IMR-90 (cell line): ENCODE data around the gene ENOX1. TPM values are rescaled to one million over a fixed set of nuclear protein-coding genes. Genes with fewer than 3 reads are reported as not detected.

Source experiments
- ATAC-seq: fragments of 200-7000 bp; cut with Tn5 transposase; 2 replicates; pipeline ENCODE4 v1.9.1; 2020; ENCODE audit warnings: low read depth, mild to moderate bottlenecking, moderate library complexity
- BruUV-seq: library from RNA; stranded (reverse); fragments of 400-500 nt; replicated peaks from 2 replicates; lab custom pipeline; 2021; lab: Mats Ljungman, UMichigan
- CTCF ChIA-PET: fragments of 300-600 bp; formaldehyde crosslinking; extraction: SDS; loops from one replicate; lab custom pipeline; 2021; ENCODE audit warnings: antibody characterized with exemption; lab: Yijun Ruan, JAX
- POLR2A ChIA-PET: fragments of 300-600 bp; sonication (Branson Sonifier 250); formaldehyde crosslinking; loops from one replicate; lab custom pipeline; 2022; ENCODE audit warnings: antibody characterized with exemption; ENCODE audit not compliant: unreplicated experiment; lab: Charles Lee
- DNase-seq: peaks from one replicate; pipeline ENCODE4 v3.0.0; 2013
- H2AFZ ChIP-seq: replicated peaks from 2 replicates; pipeline ENCODE3; 2013; ENCODE audit warnings: low read length, mild to moderate bottlenecking; ENCODE audit not compliant: poor library complexity
- H2AK5ac ChIP-seq: 2 replicates; pipeline ENCODE4 v1.6.1; 2013; ENCODE audit warnings: low read depth, low read length, inconsistent platforms
- H2AK9ac ChIP-seq: replicated peaks from 2 replicates; pipeline ENCODE3; 2013; ENCODE audit warnings: mild to moderate bottlenecking, low read depth, low read length, moderate library complexity; ENCODE audit not compliant: poor library complexity
- H2BK120ac ChIP-seq: 2 replicates; pipeline ENCODE4 v1.6.1; 2013; ENCODE audit warnings: low read depth, low read length, inconsistent platforms
- H2BK15ac ChIP-seq: 3 replicates; pipeline ENCODE4 v1.6.1; 2013; ENCODE audit warnings: low read depth, low read length, inconsistent platforms
- H2BK20ac ChIP-seq: 2 replicates; pipeline ENCODE4 v1.6.1; 2013; ENCODE audit warnings: low read depth, mild to moderate bottlenecking, inconsistent platforms, low read length, moderate library complexity
- H2BK5ac ChIP-seq: 2 replicates; pipeline ENCODE4 v1.6.1; 2013; ENCODE audit warnings: mild to moderate bottlenecking, low read depth, low read length, inconsistent platforms; ENCODE audit not compliant: poor library complexity, severe bottlenecking
- H3K14ac ChIP-seq: replicated peaks from 2 replicates; pipeline ENCODE4 v1.6.1; 2013; ENCODE audit warnings: low read depth, low read length, inconsistent platforms
- H3K18ac ChIP-seq: 2 replicates; pipeline ENCODE4 v1.6.1; 2013; ENCODE audit warnings: low read depth, low read length, control low read depth
- H3K23ac ChIP-seq: 2 replicates; pipeline ENCODE4 v1.6.1; 2013; ENCODE audit warnings: low read depth, low read length, inconsistent platforms
- H3K27ac ChIP-seq: 2 replicates; pipeline ENCODE4 v1.5.1; 2013; ENCODE audit warnings: mild to moderate bottlenecking, control low read depth, low read length; ENCODE audit not compliant: insufficient read depth
- H3K27me3 ChIP-seq: 2 replicates; pipeline ENCODE4 v1.6.1; 2013; ENCODE audit warnings: low read length; ENCODE audit not compliant: control insufficient read depth, insufficient read depth
- H3K36me3 ChIP-seq: 2 replicates; pipeline ENCODE4 v1.6.1; 2013; ENCODE audit warnings: low read length, mixed read lengths; ENCODE audit not compliant: control insufficient read depth, insufficient read depth
- H3K4ac ChIP-seq: 2 replicates; pipeline ENCODE4 v1.6.1; 2013; ENCODE audit warnings: low read depth, low read length, inconsistent platforms
- H3K4me1 ChIP-seq: 2 replicates; pipeline ENCODE4 v1.6.1; 2013; ENCODE audit warnings: low read length, mixed read lengths; ENCODE audit not compliant: control insufficient read depth, insufficient read depth
- H3K4me2 ChIP-seq: 2 replicates; pipeline ENCODE4 v1.6.1; 2013; ENCODE audit warnings: low read depth, mild to moderate bottlenecking, control low read depth, low read length, moderate library complexity
- H3K4me3 ChIP-seq: 2 replicates; pipeline ENCODE4 v1.5.1; 2013; ENCODE audit warnings: low read depth, mild to moderate bottlenecking, control low read depth, low read length, moderate library complexity; ENCODE audit not compliant: insufficient read depth
- H3K56ac ChIP-seq: 2 replicates; pipeline ENCODE4 v1.6.1; 2013; ENCODE audit warnings: low read length, inconsistent platforms; ENCODE audit not compliant: insufficient read depth; ENCODE audit errors: extremely low read depth
- H3K79me1 ChIP-seq, 2 experiments: 2 replicates each; pipeline ENCODE4 v1.6.1; 2013; ENCODE audit warnings: low read length in 2 of 2, inconsistent platforms in 1 of 2, low read depth in 1 of 2
- H3K9ac ChIP-seq: 2 replicates; pipeline ENCODE4 v1.6.1; 2013; ENCODE audit warnings: low read depth, low read length, control low read depth
- H3K9me1 ChIP-seq: 2 replicates; pipeline ENCODE4 v1.6.1; 2013; ENCODE audit warnings: low read length, inconsistent platforms; ENCODE audit not compliant: insufficient read depth
- H3K9me3 ChIP-seq: 2 replicates; pipeline ENCODE4 v1.6.1; 2013; ENCODE audit warnings: low read length; ENCODE audit not compliant: control insufficient read depth, insufficient read depth
- H4K20me1 ChIP-seq: 2 replicates; pipeline ENCODE4 v1.6.1; 2013; ENCODE audit warnings: low read length, inconsistent platforms; ENCODE audit not compliant: insufficient read depth
- H4K5ac ChIP-seq: 2 replicates; pipeline ENCODE4 v1.6.1; 2013; ENCODE audit warnings: mild to moderate bottlenecking, low read depth, low read length, control low read depth
- H4K8ac ChIP-seq, 2 experiments: 2 replicates each; pipeline ENCODE4 v1.6.1; 2013; ENCODE audit warnings: low read depth in 2 of 2, low read length in 2 of 2, control low read depth in 1 of 2, inconsistent platforms in 1 of 2
- H4K91ac ChIP-seq: 2 replicates; pipeline ENCODE4 v1.6.1; 2013; ENCODE audit warnings: low read depth, low read length, inconsistent platforms; ENCODE audit not compliant: insufficient read depth
- BHLHE40 ChIP-seq: fragments of 150-350 bp; IDR thresholded peaks from 2 replicates; pipeline ENCODE4 v1.6.1; 2016; ENCODE audit warnings: mild to moderate bottlenecking, low read depth, low read length
- CEBPB ChIP-seq: IDR thresholded peaks from 2 replicates; pipeline ENCODE4 v1.6.1; 2012; ENCODE audit warnings: low read depth, low read length, improper control_type of control experiment
- CHD1 ChIP-seq: IDR thresholded peaks from 2 replicates; pipeline ENCODE4 v1.6.1; 2012; ENCODE audit warnings: low read depth, low read length, improper control_type of control experiment
- FOS ChIP-seq: fragments of 150-350 bp; IDR thresholded peaks from 2 replicates; pipeline ENCODE4 v1.6.1; 2016; ENCODE audit warnings: low read depth, low read length
- MAFK ChIP-seq: IDR thresholded peaks from 2 replicates; pipeline ENCODE4 v1.6.1; 2012; ENCODE audit warnings: low read depth, low read length, improper control_type of control experiment
- MAZ ChIP-seq: IDR thresholded peaks from 2 replicates; pipeline ENCODE4 v1.6.1; 2012; ENCODE audit warnings: low read depth, mild to moderate bottlenecking, low read length, improper control_type of control experiment, moderate library complexity, borderline replicate concordance
- MXI1 ChIP-seq: IDR thresholded peaks from 2 replicates; pipeline ENCODE4 v1.6.1; 2012; ENCODE audit warnings: low read depth, mild to moderate bottlenecking, low read length, moderate library complexity, borderline replicate concordance
- NFE2L2 ChIP-seq: fragments of 150-350 bp; IDR thresholded peaks from 2 replicates; pipeline ENCODE4 v1.6.1; 2016; ENCODE audit warnings: low read depth, mild to moderate bottlenecking, low read length
- POLR2A ChIP-seq: IDR thresholded peaks from 2 replicates; pipeline ENCODE4 v1.6.1; 2012; ENCODE audit warnings: mild to moderate bottlenecking, low read depth, low read length
- RAD21 ChIP-seq: IDR thresholded peaks from 2 replicates; pipeline ENCODE4 v1.6.1; 2012; ENCODE audit warnings: low read length, improper control_type of control experiment
- RCOR1 ChIP-seq: IDR thresholded peaks from 2 replicates; pipeline ENCODE4 v1.6.1; 2012; ENCODE audit warnings: mild to moderate bottlenecking, low read length, improper control_type of control experiment; ENCODE audit not compliant: insufficient replicate concordance
- RFX5 ChIP-seq: IDR thresholded peaks from 2 replicates; pipeline ENCODE4 v1.8.0; 2012; ENCODE audit warnings: low read depth, mild to moderate bottlenecking, low read length, moderate library complexity
- SMC3 ChIP-seq: fragments of 150-350 bp; IDR thresholded peaks from 2 replicates; pipeline ENCODE4 v1.6.1; 2016; ENCODE audit warnings: low read depth, mild to moderate bottlenecking, antibody characterized with exemption, low read length, moderate library complexity
- dilution Hi-C: fragments of 300-500 bp; cut with HindIII; formaldehyde crosslinking; loops from one replicate; pipeline ENCODE4 v1.14.3; 2018; ENCODE audit warnings: low sequenced_read_pairs; ENCODE audit not compliant: unreplicated experiment
- in situ Hi-C: fragments of 300-500 bp; cut with MboI; formaldehyde crosslinking; loops from 3 replicates; pipeline ENCODE4 v1.14.3; 2019; ENCODE audit warnings: low sequenced_read_pairs, inconsistent platforms, mixed read lengths
- intact Hi-C: fragments of 100-400 bp; cut with micrococcal nuclease; formaldehyde crosslinking; loops from 2 replicates; pipeline ENCODE4 v1.10.0; 2022
- polyA plus RNA-seq, 3 experiments: library from polyadenylated mRNA; depleted of rRNA; stranded (reverse); fragments of >200 nt; gene quantifications; 2 replicates each; pipeline ENCODE4 v1.2.3, GENCODE V29; 2012; ENCODE audit warnings: low replicate concordance in 1 of 3
- total RNA-seq: library from RNA; depleted of rRNA; stranded (reverse); fragments of >200 nt; gene quantifications from 2 replicates; pipeline ENCODE4 v1.2.3, GENCODE V29; 2012
- TF ChIP-seq, protein P1 (sequence below): fragments of 150-350 bp; IDR thresholded peaks from 2 replicates; pipeline ENCODE4 v1.6.1; 2016; ENCODE audit warnings: low read depth, mild to moderate bottlenecking, low read length, moderate library complexity, borderline replicate concordance
- TF ChIP-seq, protein P2 (sequence below): conservative IDR thresholded peaks from 2 replicates; pipeline ENCODE4 v1.5.1; 2012; ENCODE audit warnings: mild to moderate bottlenecking, low read depth, low read length, improper control_type of control experiment
- TF ChIP-seq, protein P3 (sequence below): fragments of 150-350 bp; IDR thresholded peaks from 2 replicates; pipeline ENCODE4 v1.6.1; 2017; ENCODE audit warnings: mild to moderate bottlenecking, antibody characterized with exemption, low read length, low read depth

The ENOX1 gene
- total and polyA plus RNA-seq, 2 of the 4 experiments (the other 2 are of a cell fraction) = 0.99 to 1.3 TPM

DNA sequence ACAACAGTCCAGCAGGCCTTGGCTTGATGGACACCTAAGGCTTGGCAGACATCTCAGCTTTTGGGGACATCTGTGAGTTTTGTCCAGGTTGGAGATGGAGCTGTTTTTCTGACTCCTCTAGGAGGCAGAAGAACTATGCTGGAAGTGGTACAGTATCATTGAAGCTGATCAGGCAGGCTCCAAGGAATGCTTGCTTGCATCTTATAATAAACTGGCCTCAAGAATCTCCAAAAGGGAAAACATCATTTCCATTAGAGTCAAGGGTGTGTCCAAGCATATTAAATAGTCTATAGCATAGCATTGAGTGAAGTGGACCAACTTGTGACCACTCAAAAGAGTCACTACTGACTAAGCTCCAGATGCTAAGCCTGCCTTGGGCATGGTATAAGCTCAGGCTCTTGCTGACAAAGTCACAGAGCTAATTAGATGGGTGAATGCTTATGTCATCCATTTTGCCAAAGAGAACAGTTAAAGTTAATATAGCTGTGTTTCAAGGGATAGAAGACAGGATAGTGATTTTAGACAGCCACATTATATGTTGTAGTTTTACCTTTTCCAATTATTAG lies 547.4 kb downstream of the ENOX1 start:
- H2BK20ac ChIP-seq = no peak overlapping the region
- H3K18ac ChIP-seq = no peak overlapping the region
- POLR2A ChIA-PET = no interaction called here
- H3K4me2 ChIP-seq = no peak overlapping the region
- no peak overlapping the region for H4K5ac ChIP-seq
- H2AK5ac ChIP-seq = no peak overlapping the region; the same call in 1 of the 2 replicates
- H2BK15ac ChIP-seq = no peak overlapping the region
- dilution Hi-C loops = no loop called here
- TF ChIP-seq, protein P1, sequence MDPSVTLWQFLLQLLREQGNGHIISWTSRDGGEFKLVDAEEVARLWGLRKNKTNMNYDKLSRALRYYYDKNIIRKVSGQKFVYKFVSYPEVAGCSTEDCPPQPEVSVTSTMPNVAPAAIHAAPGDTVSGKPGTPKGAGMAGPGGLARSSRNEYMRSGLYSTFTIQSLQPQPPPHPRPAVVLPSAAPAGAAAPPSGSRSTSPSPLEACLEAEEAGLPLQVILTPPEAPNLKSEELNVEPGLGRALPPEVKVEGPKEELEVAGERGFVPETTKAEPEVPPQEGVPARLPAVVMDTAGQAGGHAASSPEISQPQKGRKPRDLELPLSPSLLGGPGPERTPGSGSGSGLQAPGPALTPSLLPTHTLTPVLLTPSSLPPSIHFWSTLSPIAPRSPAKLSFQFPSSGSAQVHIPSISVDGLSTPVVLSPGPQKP = no peak
- no peak for TF ChIP-seq MXI1
- TF ChIP-seq RFX5 = no peak
- no peak for TF ChIP-seq RCOR1
- TF ChIP-seq POLR2A = no peak
- TF ChIP-seq CEBPB = no peak
- TF ChIP-seq RAD21 = no peak
- TF ChIP-seq BHLHE40 = no peak
- TF ChIP-seq MAFK = no peak
- TF ChIP-seq, protein P2, sequence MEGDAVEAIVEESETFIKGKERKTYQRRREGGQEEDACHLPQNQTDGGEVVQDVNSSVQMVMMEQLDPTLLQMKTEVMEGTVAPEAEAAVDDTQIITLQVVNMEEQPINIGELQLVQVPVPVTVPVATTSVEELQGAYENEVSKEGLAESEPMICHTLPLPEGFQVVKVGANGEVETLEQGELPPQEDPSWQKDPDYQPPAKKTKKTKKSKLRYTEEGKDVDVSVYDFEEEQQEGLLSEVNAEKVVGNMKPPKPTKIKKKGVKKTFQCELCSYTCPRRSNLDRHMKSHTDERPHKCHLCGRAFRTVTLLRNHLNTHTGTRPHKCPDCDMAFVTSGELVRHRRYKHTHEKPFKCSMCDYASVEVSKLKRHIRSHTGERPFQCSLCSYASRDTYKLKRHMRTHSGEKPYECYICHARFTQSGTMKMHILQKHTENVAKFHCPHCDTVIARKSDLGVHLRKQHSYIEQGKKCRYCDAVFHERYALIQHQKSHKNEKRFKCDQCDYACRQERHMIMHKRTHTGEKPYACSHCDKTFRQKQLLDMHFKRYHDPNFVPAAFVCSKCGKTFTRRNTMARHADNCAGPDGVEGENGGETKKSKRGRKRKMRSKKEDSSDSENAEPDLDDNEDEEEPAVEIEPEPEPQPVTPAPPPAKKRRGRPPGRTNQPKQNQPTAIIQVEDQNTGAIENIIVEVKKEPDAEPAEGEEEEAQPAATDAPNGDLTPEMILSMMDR = no peak
- TF ChIP-seq NFE2L2 = no peak
- no peak for TF ChIP-seq SMC3
- TF ChIP-seq, protein P3, sequence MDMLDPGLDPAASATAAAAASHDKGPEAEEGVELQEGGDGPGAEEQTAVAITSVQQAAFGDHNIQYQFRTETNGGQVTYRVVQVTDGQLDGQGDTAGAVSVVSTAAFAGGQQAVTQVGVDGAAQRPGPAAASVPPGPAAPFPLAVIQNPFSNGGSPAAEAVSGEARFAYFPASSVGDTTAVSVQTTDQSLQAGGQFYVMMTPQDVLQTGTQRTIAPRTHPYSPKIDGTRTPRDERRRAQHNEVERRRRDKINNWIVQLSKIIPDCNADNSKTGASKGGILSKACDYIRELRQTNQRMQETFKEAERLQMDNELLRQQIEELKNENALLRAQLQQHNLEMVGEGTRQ = no peak
- TF ChIP-seq CHD1 = no peak
- no peak for TF ChIP-seq MAZ
- no peak for TF ChIP-seq FOS
- H2AK9ac ChIP-seq = no peak overlapping the region
- no peak overlapping the region for H2AFZ ChIP-seq
- H3K9me3 ChIP-seq = no peaks in the 10 kb centered on the region
- ATAC-seq (no peak), DNase-seq (no peak)
- BruUV-seq = no TSS peak
- no peak overlapping the region for H4K8ac ChIP-seq
- in situ Hi-C loops = no loop called here
- no peak overlapping the region for H3K23ac ChIP-seq
- H3K9ac ChIP-seq = no peak overlapping the region
- H3K27me3 ChIP-seq = no peaks in the 10 kb centered on the region
- no peak overlapping the region for H3K27ac ChIP-seq
- no peak overlapping the region for H4K91ac ChIP-seq
- intact Hi-C loops = no loop called here
- H3K4ac ChIP-seq = no peak overlapping the region
- no peaks in the 10 kb centered on the region for H4K20me1 ChIP-seq
- H3K4me3 ChIP-seq = no peak overlapping the region
- 0 out of 2 replicates have a peak overlapping the region, but pooled peaks have one; percentile 3 for H3K14ac ChIP-seq
- H3K36me3 ChIP-seq = no peaks in the 10 kb centered on the region
- H3K56ac ChIP-seq = no peak overlapping the region
- no peak overlapping the region for H2BK120ac ChIP-seq
- no peak overlapping the region for H2BK5ac ChIP-seq
- CTCF ChIA-PET = interaction anchor here (1.0 to 1.6 kb wide), 2 partner anchors 16 to 27 kb away, joined by 3 to 4 read pairs; no protein-coding TSS in a partner anchor
- H3K4me1 ChIP-seq = peaks cover 2% of the 10 kb centered on the region; the same call in 1 of the 2 replicates
- no peaks in the 10 kb centered on the region for H3K79me1 ChIP-seq
- H3K9me1 ChIP-seq = no peaks in the 10 kb centered on the region; the same call in 1 of the 2 replicates
